Esophagus mucosa (tissue), 1 donor: ENCODE data around the gene C19orf33. TPM values are rescaled to one million over a fixed set of nuclear protein-coding genes. Genes with fewer than 3 reads are reported as not detected.
A peak's percentile ranks its signal among the peaks of the same experiment; 100 is the strongest.

ENCODE experiments used
- ATAC-seq: fragments of 200-7000 bp; cut with Tn5 transposase; one replicate; pipeline ENCODE4 v1.9.1; 2020
- total RNA-seq: library from RNA; stranded (reverse); gene quantifications from one replicate; pipeline ENCODE4 v1.2.4, GENCODE V29; 2023
- donor health status: DM: yes; HTN: yes; CAD: no.

Gene C19orf33
- total RNA-seq, 1 donor from 2014 or later, result 272 TPM

GRCh38 chr19:38280030-38280921, 23.8 kb upstream of the C19orf33 start:
- ATAC-seq, result peak; percentile 74

- ATAC-seq, result no peak
Observed at GRCh38 chr19:38281811-38282566, 22.1 kb upstream of the C19orf33 start.

DNA sequence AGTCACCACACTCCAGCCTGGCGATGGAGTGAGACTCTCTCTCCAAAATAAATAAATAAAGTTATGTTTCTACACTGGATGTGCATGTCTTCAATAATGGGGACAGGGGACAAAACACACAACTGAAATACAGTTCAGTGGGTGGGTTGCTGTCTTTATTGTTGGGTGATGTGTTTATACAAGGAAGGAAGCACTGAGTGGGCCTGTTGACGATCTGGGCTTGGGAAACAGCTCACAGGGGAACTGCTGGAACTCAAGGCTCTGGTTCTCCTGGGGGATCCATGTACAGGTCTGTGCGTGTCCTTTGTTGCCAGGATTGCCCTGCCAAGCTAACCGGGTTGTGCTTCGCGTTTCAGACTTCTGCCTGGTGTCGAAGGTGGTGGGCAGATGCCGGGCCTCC, 20.8 kb upstream of the C19orf33 start:
- ATAC-seq, result no peak

DNA sequence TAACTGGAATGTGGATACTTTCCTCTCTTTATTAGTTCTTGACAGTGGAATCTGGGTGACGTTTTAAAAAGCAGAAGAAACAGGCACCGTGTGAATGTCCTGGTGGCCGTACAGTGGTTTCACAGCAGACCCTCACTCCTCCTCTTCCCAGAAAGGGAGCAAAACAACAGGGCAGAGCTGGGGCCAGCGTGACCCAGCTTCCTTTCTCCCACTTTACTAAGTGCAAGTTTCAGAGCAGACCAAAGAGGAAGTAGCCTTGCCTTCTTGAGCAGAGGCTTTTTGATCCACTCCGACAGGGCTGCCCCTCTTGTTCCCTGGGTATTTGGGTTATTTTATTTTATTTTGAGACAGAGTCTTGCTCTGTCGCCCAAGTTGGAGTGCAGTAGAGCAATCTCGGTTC, 19.6 kb upstream of the C19orf33 start:
- ATAC-seq, result no peak

DNA sequence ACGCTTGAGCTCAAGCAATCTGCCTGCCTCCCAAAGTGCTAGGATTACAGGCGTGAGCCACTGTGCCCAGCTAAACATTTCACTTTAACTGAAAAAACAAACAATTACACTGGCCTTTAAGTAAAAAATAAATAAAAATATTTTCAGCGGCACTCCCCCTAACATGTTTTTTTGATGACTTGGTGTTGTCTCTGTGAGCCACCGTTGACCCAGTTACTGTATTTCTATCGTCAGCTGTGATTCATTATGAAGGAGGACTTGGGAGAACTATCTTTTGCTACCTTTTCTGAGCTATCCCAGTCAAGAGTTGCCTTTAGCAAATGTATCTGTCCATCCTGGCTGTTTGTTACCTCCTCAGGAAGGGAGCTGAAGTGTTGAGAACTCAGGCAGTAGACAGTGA, 18.5 kb upstream of the C19orf33 start:
- no peak for ATAC-seq

- no peak for ATAC-seq
Observed at GRCh38 chr19:38287604-38288003, 16.4 kb upstream of the C19orf33 start.

GRCh38 chr19:38288123-38288855, 15.8 kb upstream of the C19orf33 start:
- ATAC-seq, result no peak

- no peak for ATAC-seq
Observed at GRCh38 chr19:38289955-38290354, 14.1 kb upstream of the C19orf33 start.

DNA sequence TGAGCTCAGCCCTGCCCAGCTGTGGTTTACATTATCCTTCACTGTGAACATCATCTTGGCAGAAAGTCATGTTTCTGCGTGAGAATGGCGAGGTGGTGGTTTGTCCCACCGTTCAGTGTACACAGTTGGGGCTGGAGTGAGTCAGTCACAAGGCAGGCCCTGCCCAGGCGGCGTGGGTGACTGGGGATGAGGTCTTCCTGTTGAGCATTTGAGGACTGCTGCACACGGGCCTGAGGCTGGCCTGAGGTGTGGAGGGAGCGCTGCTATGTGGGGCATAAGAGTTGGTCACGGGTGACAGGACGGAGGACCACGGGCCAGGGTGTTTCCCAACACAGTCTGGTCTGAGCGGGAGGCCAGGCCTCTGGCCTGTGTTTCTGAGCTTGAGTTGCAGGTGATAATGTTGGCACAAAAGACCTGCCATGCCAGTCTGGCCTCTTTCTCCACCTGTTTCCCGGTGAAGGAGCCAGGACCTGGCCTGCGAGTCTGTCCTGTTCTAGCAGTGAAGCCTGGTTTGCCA, 13.4 kb upstream of the C19orf33 start:
- ATAC-seq, result peak; percentile 91

- ATAC-seq, result no peak
Observed at GRCh38 chr19:38291855-38292254, 12.2 kb upstream of the C19orf33 start.

- no peak for ATAC-seq
Observed at GRCh38 chr19:38293281-38293680, 10.8 kb upstream of the C19orf33 start.

DNA sequence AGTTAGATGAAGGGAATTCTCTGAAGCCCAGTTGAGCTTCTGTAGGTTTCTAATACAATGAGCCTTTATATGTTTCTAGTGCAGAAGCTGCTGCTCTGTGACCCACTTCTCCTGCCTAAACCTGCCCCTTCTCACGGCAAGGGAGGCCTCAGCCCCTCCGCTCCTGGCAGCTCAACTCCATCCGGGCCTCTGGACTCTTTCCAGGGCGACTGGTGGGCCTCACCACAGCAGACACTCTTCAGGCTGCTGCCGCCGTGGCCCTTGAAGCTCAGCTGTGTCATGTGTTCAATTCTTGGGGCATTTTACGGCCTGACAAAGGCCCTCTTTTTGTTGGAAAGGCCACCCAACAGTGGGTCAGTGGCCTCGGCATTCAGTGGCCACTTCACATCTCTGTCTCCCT, 10.0 kb upstream of the C19orf33 start:
- no peak for ATAC-seq

DNA sequence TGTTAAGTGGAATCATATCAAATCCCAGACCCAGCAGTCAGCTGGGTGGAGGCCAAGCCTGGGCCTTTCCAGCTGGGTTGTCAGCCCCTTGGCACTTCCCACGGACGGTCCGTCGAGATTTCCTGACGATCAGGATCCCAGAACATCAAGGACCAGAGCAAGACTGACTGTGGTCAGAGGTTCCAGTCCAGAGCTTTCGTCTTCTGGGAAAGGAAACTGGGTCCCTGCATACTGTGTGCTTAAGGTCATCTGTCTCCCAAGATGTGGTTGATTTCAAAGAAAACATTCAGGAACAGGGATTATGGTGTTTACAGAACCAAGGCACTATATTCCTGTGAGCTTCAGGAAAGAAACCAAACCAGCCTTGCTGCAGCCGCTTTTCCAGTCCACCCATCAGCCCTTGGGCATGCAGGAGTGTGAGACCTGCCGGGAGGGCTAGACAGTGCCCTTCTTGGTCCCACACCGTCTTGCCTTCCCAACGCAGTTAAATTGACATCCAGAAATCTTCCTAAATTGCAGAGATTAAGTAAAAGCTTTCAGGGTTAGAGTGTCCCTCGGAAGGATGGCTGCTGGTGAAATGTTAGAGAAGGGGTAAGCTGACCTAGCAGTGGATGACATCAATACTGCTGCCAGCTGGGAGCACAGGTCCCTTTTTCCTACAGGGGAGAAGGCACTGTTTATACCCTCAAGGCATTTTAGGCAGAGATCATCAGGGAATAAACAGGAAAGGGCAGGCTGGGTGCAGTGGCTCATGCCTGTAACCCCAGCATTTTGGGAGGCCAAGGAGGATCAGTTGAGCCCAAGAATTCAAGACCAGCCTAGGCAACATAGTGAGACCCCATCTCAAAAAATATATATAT, 5.0 kb upstream of the C19orf33 start:
- no peak for ATAC-seq

DNA sequence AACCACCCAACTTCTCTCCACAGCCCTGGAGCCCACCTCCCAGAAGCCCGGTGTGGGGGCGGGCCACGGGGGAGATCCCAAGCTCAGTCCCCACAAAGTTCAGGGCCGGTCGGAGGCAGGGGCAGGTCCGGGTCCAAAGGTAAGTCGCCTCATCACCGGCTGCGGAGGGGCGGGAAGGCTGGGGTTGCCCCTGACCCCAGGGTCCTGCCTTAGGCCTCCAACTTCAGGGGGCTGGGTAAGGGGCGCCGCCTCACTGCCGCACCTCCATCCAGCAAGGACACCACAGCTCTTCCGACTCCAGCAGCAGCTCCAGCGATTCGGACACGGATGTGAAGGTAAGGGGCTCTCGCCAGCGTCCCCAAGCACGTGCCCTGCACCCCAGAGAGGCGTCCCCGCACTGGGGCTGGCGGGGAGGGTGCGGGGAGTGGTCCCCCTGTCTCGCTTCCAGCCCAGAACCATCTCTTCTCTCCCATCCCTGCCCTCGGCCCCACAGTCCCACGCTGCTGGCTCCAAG, 358 bp downstream of the C19orf33 start:
- ATAC-seq, result peak; percentile 2

- ATAC-seq, result peak; percentile 74
Observed at GRCh38 chr19:38304866-38305429, 897 bp downstream of the C19orf33 start.

DNA sequence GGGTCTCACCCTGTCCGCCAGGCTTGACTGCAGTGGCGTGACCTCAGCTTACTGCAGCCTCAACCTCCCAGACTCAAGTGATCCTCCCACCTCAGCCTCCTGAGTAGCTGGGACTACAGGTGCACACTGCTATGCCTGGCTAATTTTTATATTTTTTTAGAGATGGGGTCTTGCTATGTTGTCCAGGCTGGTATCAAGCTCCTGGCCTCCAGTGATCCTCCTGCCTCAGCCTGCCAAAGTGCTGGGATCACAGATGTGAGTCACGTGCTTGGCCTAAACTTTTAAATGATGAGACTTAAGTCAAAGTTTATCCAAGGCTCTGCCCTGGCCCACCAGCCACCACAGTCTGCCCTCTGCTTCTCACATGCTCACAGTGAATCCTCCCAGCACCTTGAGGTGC, 2.2 kb downstream of the C19orf33 start:
- ATAC-seq, result no peak

GRCh38 chr19:38307076-38307475, 3.0 kb downstream of the C19orf33 start:
- ATAC-seq, result no peak

- ATAC-seq, result no peak
Observed at GRCh38 chr19:38307597-38307996, 3.5 kb downstream of the C19orf33 start.

GRCh38 chr19:38308006-38308766, 4.1 kb downstream of the C19orf33 start:
- no peak for ATAC-seq

- ATAC-seq, result no peak
Observed at GRCh38 chr19:38308926-38309614, 5.0 kb downstream of the C19orf33 start.
